ENCODE results near the gene UBL7.

Gene UBL7

GRCh38 chr15:74408815-74409214 is 52.1 kb downstream of the UBL7 start:
- no peaks in the 10 kb centered on the region for H3K9me2 ChIP-seq (ENCODE audit: low read depth, low read length)
- peaks cover 4% of the 10 kb centered on the region for H3K4me1 ChIP-seq (ENCODE audit: insufficient read depth, low read length, severe bottlenecking)
- no peak overlapping the region for H2AFZ ChIP-seq (ENCODE audit: low read length)
- no peaks in the 10 kb centered on the region for H3K79me2 ChIP-seq (ENCODE audit: insufficient read depth, low read length)
- H3K27me3 ChIP-seq (ENCODE audit: insufficient read depth, low read length): peaks cover 18% of the 10 kb centered on the region; the same call in 1 of the 2 replicates
- no peak overlapping the region for H3K4me2 ChIP-seq (ENCODE audit: low read length)
- H3K27ac ChIP-seq (ENCODE audit: low read depth, low read length, poor library complexity, severe bottlenecking): no peak overlapping the region
- no peak overlapping the region for H3K9ac ChIP-seq (ENCODE audit: low read length)
- H4K20me1 ChIP-seq (ENCODE audit: insufficient read depth, low read length): no peaks in the 10 kb centered on the region
- no peaks in the 10 kb centered on the region for H3F3A ChIP-seq (ENCODE audit: insufficient read depth, low read length)
- H3K9me3 ChIP-seq (ENCODE audit: low read length): no peaks in the 10 kb centered on the region
- TF ChIP-seq CTCF (IDR thresholded peaks at IDR 0.05; ENCODE audit: low read length) (no peak), EZH2 (IDR thresholded peaks at IDR 0.05; ENCODE audit: borderline replicate concordance, low read length) (no peak)
- no peak overlapping the region for H3K4me3 ChIP-seq (ENCODE audit: low read depth, low read length, poor library complexity, severe bottlenecking)
- no peaks in the 10 kb centered on the region for H3K36me3 ChIP-seq (ENCODE audit: insufficient read depth, low read length)

- H3K79me2 ChIP-seq (ENCODE audit: insufficient read depth, low read length): no peaks in the 10 kb centered on the region
- no peaks in the 10 kb centered on the region for H4K20me1 ChIP-seq (ENCODE audit: insufficient read depth, low read length)
- no peaks in the 10 kb centered on the region for H3K36me3 ChIP-seq (ENCODE audit: insufficient read depth, low read length)
- H3K4me2 ChIP-seq (ENCODE audit: low read length): no peak overlapping the region
- no peaks in the 10 kb centered on the region for H3F3A ChIP-seq (ENCODE audit: insufficient read depth, low read length)
- H3K9me2 ChIP-seq (ENCODE audit: low read depth, low read length): no peaks in the 10 kb centered on the region
- H3K27me3 ChIP-seq (ENCODE audit: insufficient read depth, low read length): peaks cover 18% of the 10 kb centered on the region; the same call in 1 of the 2 replicates
- H3K9ac ChIP-seq (ENCODE audit: low read length): no peak overlapping the region
- peaks cover 4% of the 10 kb centered on the region for H3K4me1 ChIP-seq (ENCODE audit: insufficient read depth, low read length, severe bottlenecking)
- no peak overlapping the region for H2AFZ ChIP-seq (ENCODE audit: low read length)
- no peak overlapping the region for H3K4me3 ChIP-seq (ENCODE audit: low read depth, low read length, poor library complexity, severe bottlenecking)
- no peaks in the 10 kb centered on the region for H3K9me3 ChIP-seq (ENCODE audit: low read length)
- no peak for TF ChIP-seq EZH2 (IDR thresholded peaks at IDR 0.05; ENCODE audit: borderline replicate concordance, low read length)
- H3K27ac ChIP-seq (ENCODE audit: low read depth, low read length, poor library complexity, severe bottlenecking): no peak overlapping the region
Measured at GRCh38 chr15:74408385-74408784, 52.6 kb downstream of the UBL7 start.

GRCh38 chr15:74406992-74407705 is 53.8 kb downstream of the UBL7 start:
- TF ChIP-seq CTCF (IDR thresholded peaks at IDR 0.05; ENCODE audit: low read length): no peak
- no peak for TF ChIP-seq EZH2 (IDR thresholded peaks at IDR 0.05; ENCODE audit: borderline replicate concordance, low read length)
- H3K79me2 ChIP-seq (ENCODE audit: insufficient read depth, low read length): no peaks in the 10 kb centered on the region
- H3K27ac ChIP-seq (ENCODE audit: low read depth, low read length, poor library complexity, severe bottlenecking): no peak overlapping the region
- no peaks in the 10 kb centered on the region for H3F3A ChIP-seq (ENCODE audit: insufficient read depth, low read length)
- H3K27me3 ChIP-seq (ENCODE audit: insufficient read depth, low read length): peaks cover 16% of the 10 kb centered on the region; the same call in 1 of the 2 replicates
- no peaks in the 10 kb centered on the region for H4K20me1 ChIP-seq (ENCODE audit: insufficient read depth, low read length)
- no peaks in the 10 kb centered on the region for H3K36me3 ChIP-seq (ENCODE audit: insufficient read depth, low read length)
- H3K4me1 ChIP-seq (ENCODE audit: insufficient read depth, low read length, severe bottlenecking): peaks cover 12% of the 10 kb centered on the region
- no peaks in the 10 kb centered on the region for H3K9me2 ChIP-seq (ENCODE audit: low read depth, low read length)
- H3K4me2 ChIP-seq (ENCODE audit: low read length): no peak overlapping the region
- H3K9me3 ChIP-seq (ENCODE audit: low read length): no peaks in the 10 kb centered on the region
- H3K9ac ChIP-seq (ENCODE audit: low read length): no peak overlapping the region
- no peak overlapping the region for H2AFZ ChIP-seq (ENCODE audit: low read length)
- H3K4me3 ChIP-seq (ENCODE audit: low read depth, low read length, poor library complexity, severe bottlenecking): no peak overlapping the region

- Histone ChIP-seq H3K27me3 (ENCODE audit: insufficient read depth, low read length) (peaks cover 14% of the 10 kb centered on the region; the same call in 1 of the 2 replicates), H3K4me2 (ENCODE audit: low read length) (no peak overlapping the region), H3K79me2 (ENCODE audit: insufficient read depth, low read length) (no peaks in the 10 kb centered on the region), H3K9ac (ENCODE audit: low read length) (no peak overlapping the region), H3K9me3 (ENCODE audit: low read length) (no peaks in the 10 kb centered on the region), H3F3A (ENCODE audit: insufficient read depth, low read length) (no peaks in the 10 kb centered on the region), H3K9me2 (ENCODE audit: low read depth, low read length) (no peaks in the 10 kb centered on the region), H3K4me3 (ENCODE audit: low read depth, low read length, poor library complexity, severe bottlenecking) (no peak overlapping the region), H2AFZ (ENCODE audit: low read length) (no peak overlapping the region), H4K20me1 (ENCODE audit: insufficient read depth, low read length) (no peaks in the 10 kb centered on the region), H3K36me3 (ENCODE audit: insufficient read depth, low read length) (no peaks in the 10 kb centered on the region), H3K27ac (ENCODE audit: low read depth, low read length, poor library complexity, severe bottlenecking) (no peak overlapping the region), H3K4me1 (ENCODE audit: insufficient read depth, low read length, severe bottlenecking) (peaks cover 12% of the 10 kb centered on the region)
- TF ChIP-seq EZH2 (IDR thresholded peaks at IDR 0.05; ENCODE audit: borderline replicate concordance, low read length) (no peak), CTCF (IDR thresholded peaks at IDR 0.05; ENCODE audit: low read length) (no peak)
Measured at GRCh38 chr15:74406517-74406916, 54.4 kb downstream of the UBL7 start.

All from OCI-LY1 (cell line).